ENCODE data around the gene NR6A1. TPM values are rescaled to one million over a fixed set of nuclear protein-coding genes. Genes with fewer than 3 reads are reported as not detected.

Gene NR6A1
- total RNA-seq, 1 experiment from 2014 or later: 0.77 TPM

DNA sequence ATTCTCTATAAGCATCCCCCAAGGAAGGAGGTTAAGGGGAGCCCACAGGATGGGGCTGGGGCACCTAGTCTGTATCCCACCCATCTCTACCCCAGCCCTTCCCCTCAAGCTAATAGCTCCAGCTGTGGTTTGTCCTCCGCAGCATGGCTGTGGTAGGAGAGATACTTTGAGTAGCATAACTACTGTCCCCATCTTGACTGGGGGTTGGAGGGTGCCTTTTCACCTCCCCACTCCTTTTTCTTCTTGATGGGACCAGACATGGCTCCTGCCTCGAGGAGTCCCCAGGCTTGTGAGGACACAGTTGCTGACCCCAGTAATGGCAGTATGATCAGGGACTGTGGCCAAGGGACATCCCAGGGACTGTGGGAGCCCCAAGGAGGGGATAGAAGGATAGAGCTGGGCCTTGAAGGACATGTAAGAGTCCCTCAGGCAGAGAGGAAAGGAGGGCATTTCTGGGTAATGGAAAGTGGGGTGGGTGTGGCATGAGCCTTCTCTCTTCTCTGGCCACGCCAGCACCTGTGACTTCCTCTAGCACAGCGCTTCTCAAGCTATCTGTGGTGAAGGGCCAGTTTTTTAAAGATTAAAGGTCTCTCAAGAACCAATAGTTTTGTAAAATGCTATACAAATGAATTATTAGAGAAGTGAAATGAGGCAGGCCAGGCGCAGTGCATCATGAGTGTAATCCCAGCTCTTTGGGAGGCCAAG lies 19.8 kb upstream of the NR6A1 start:
- no peak overlapping the region for H3K9ac ChIP-seq (ENCODE audit: low read length)
- no peak for ATAC-seq
- no peak overlapping the region for H3K4me3 ChIP-seq (ENCODE audit: low read length)
- no peaks in the 10 kb centered on the region for H3K79me2 ChIP-seq (ENCODE audit: low read length)
- no peaks in the 10 kb centered on the region for H3K36me3 ChIP-seq (ENCODE audit: low read depth, low read length)
- H3K4me2 ChIP-seq (ENCODE audit: low read length): no peak overlapping the region
- intact Hi-C loops (cut with micrococcal nuclease): no loop called here
- H3K9me2 ChIP-seq (replicated peaks; ENCODE audit: low read length): no peaks in the 10 kb centered on the region
- no peak overlapping the region for H3K27ac ChIP-seq (ENCODE audit: low read length)
- ChIA-PET CTCF (no interaction called here), POLR2A (ENCODE audit: unreplicated experiment) (no interaction called here)
- BruUV-seq (replicated peaks): no TSS peak
- no peaks in the 10 kb centered on the region for H3F3A ChIP-seq (ENCODE audit: low read length, unreplicated experiment)
- TF ChIP-seq EZH2 (IDR thresholded peaks at IDR 0.05; ENCODE audit: low read length, unreplicated experiment): no peak
- no peak for TF ChIP-seq EZH2phosphoT487 (IDR thresholded peaks at IDR 0.05; ENCODE audit: borderline replicate concordance, low read length)
- TF ChIP-seq, protein P1, sequence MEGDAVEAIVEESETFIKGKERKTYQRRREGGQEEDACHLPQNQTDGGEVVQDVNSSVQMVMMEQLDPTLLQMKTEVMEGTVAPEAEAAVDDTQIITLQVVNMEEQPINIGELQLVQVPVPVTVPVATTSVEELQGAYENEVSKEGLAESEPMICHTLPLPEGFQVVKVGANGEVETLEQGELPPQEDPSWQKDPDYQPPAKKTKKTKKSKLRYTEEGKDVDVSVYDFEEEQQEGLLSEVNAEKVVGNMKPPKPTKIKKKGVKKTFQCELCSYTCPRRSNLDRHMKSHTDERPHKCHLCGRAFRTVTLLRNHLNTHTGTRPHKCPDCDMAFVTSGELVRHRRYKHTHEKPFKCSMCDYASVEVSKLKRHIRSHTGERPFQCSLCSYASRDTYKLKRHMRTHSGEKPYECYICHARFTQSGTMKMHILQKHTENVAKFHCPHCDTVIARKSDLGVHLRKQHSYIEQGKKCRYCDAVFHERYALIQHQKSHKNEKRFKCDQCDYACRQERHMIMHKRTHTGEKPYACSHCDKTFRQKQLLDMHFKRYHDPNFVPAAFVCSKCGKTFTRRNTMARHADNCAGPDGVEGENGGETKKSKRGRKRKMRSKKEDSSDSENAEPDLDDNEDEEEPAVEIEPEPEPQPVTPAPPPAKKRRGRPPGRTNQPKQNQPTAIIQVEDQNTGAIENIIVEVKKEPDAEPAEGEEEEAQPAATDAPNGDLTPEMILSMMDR (conservative IDR thresholded peaks at IDR 0.05; ENCODE audit: low read depth, low read length): no peak
- no peak for DNase-seq
- no peaks in the 10 kb centered on the region for H3K4me1 ChIP-seq (ENCODE audit: insufficient read depth, low read length)
- H4K20me1 ChIP-seq (ENCODE audit: low read length): no peaks in the 10 kb centered on the region
- H3K9me3 ChIP-seq (ENCODE audit: low read length): no peaks in the 10 kb centered on the region
- no peaks in the 10 kb centered on the region for H3K27me3 ChIP-seq (ENCODE audit: low read length)
- no peak overlapping the region for H2AFZ ChIP-seq (ENCODE audit: low read length)

DNA sequence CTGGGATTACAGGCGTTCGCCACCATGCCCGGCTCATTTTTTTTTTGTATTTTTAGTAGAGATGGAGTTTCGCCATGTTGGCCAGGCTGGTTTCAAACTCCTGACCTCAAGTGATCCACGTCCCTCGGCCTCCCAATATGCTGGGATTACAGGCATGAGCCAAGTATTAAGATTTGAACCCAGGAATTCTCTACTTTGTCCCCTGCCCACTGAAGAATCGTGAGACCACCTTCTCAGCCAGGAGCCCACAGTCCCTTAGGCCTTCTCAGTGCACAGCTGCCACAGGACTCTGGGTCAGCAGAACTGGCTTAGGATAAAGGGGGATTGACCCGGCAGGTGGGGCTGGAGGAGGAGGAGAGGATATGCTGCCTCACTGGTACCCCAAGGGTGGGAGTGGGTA lies 19.2 kb upstream of the NR6A1 start:
- H2AFZ ChIP-seq (ENCODE audit: low read length): no peak overlapping the region
- H3K4me2 ChIP-seq (ENCODE audit: low read length): no peak overlapping the region
- POLR2A ChIA-PET (ENCODE audit: unreplicated experiment): no interaction called here
- H3K9ac ChIP-seq (ENCODE audit: low read length): no peak overlapping the region
- H3K9me2 ChIP-seq (replicated peaks; ENCODE audit: low read length): no peaks in the 10 kb centered on the region
- H3K4me1 ChIP-seq (ENCODE audit: insufficient read depth, low read length): no peaks in the 10 kb centered on the region
- no peak overlapping the region for H3K27ac ChIP-seq (ENCODE audit: low read length)
- no peak for TF ChIP-seq EZH2phosphoT487 (IDR thresholded peaks at IDR 0.05; ENCODE audit: borderline replicate concordance, low read length)
- CTCF ChIA-PET: no interaction called here
- H3K9me3 ChIP-seq (ENCODE audit: low read length): no peaks in the 10 kb centered on the region
- H3K36me3 ChIP-seq (ENCODE audit: low read depth, low read length): no peaks in the 10 kb centered on the region
- BruUV-seq (replicated peaks): no TSS peak
- DNase-seq (no peak), ATAC-seq (no peak)
- no peaks in the 10 kb centered on the region for H3K27me3 ChIP-seq (ENCODE audit: low read length)
- no peaks in the 10 kb centered on the region for H3K79me2 ChIP-seq (ENCODE audit: low read length)
- no peaks in the 10 kb centered on the region for H3F3A ChIP-seq (ENCODE audit: low read length, unreplicated experiment)
- no peaks in the 10 kb centered on the region for H4K20me1 ChIP-seq (ENCODE audit: low read length)
- intact Hi-C loops (cut with micrococcal nuclease): no loop called here
- no peak overlapping the region for H3K4me3 ChIP-seq (ENCODE audit: low read length)

DNA sequence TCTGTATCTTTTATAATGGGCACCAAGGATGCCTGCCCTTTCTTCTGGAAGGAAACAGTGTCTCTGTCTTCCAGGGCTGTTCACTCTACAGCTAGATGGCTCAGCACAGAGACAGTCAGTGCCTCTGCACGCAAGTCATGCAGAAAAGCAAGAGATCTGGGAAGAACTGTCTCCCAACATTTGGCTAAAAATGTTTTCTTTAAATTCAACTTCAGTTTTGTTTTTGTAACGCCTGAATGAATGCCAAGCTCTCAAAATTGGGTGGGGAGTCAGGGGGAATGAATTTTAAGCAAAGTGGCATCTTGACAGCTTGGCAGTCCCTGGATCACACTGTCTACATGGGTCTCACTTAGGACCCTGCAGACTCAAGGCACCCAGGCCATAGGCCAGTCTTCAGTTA lies 18.4 kb upstream of the NR6A1 start:
- Histone ChIP-seq H3K4me2 (ENCODE audit: low read length) (no peak overlapping the region), H3K36me3 (ENCODE audit: low read depth, low read length) (no peaks in the 10 kb centered on the region), H3K9me3 (ENCODE audit: low read length) (no peaks in the 10 kb centered on the region), H3K4me3 (ENCODE audit: low read length) (no peak overlapping the region), H3K79me2 (ENCODE audit: low read length) (no peaks in the 10 kb centered on the region), H3K9me2 (replicated peaks; ENCODE audit: low read length) (no peaks in the 10 kb centered on the region), H3K27me3 (ENCODE audit: low read length) (no peaks in the 10 kb centered on the region), H3F3A (ENCODE audit: low read length, unreplicated experiment) (no peaks in the 10 kb centered on the region), H2AFZ (ENCODE audit: low read length) (no peak overlapping the region), H4K20me1 (ENCODE audit: low read length) (no peaks in the 10 kb centered on the region), H3K4me1 (ENCODE audit: insufficient read depth, low read length) (no peaks in the 10 kb centered on the region), H3K9ac (ENCODE audit: low read length) (no peak overlapping the region), H3K27ac (ENCODE audit: low read length) (no peak overlapping the region)
- intact Hi-C loops (cut with micrococcal nuclease): no loop called here
- ChIA-PET POLR2A (ENCODE audit: unreplicated experiment) (no interaction called here), CTCF (no interaction called here)
- no peak for DNase-seq
- TF ChIP-seq, protein P1 (conservative IDR thresholded peaks at IDR 0.05; ENCODE audit: low read depth, low read length): no peak
- TF ChIP-seq EZH2phosphoT487 (IDR thresholded peaks at IDR 0.05; ENCODE audit: borderline replicate concordance, low read length) (no peak), EZH2 (IDR thresholded peaks at IDR 0.05; ENCODE audit: low read length, unreplicated experiment) (no peak)
- BruUV-seq (replicated peaks): no TSS peak
- no peak for ATAC-seq
